HepG2 (cell line): ENCODE data around the gene PRKG1. TPM values are rescaled to one million over a fixed set of nuclear protein-coding genes. Genes with fewer than 3 reads are reported as not detected.

Experiments used
- ATAC-seq: fragments of 200-7000 bp; cut with Tn5 transposase; 3 replicates; pipeline ENCODE4 v1.9.1; 2020; ENCODE audit warnings: mild to moderate bottlenecking, moderate library complexity
- BruUV-seq: library from RNA; stranded (reverse); fragments of 400-500 nt; replicated peaks from 2 replicates; lab custom pipeline; 2021; lab: Mats Ljungman, UMichigan
- CTCF ChIA-PET: fragments of 300-600 bp; formaldehyde crosslinking; extraction: SDS; loops from one replicate; lab custom pipeline; 2021; ENCODE audit warnings: low total read pairs, inconsistent platforms, low intra/inter-chr PET ratio; lab: Yijun Ruan, JAX
- POLR2A ChIA-PET: fragments of 350-600 bp; sonication (Branson Sonifier 250); formaldehyde crosslinking; loops from one replicate; lab custom pipeline; 2020; ENCODE audit warnings: antibody characterized with exemption, inconsistent platforms; lab: Yijun Ruan, JAX
- DNase-seq: peaks from one replicate; pipeline ENCODE4 v3.0.0-alpha.2; 2015; ENCODE audit warnings: low spot score
- FAIRE-seq: peaks from 3 replicates; lab custom pipeline; 2011; peaks lifted over from hg19 to GRCh38; lab: Jason Lieb, UNC
- H2AFZ ChIP-seq: one replicate; pipeline ENCODE4 v1.6.1; 2011; ENCODE audit warnings: low read length, inconsistent platforms
- H3K27ac ChIP-seq: fragments of 300-600 bp; 3 replicates; pipeline ENCODE4 v1.8.0; 2011; ENCODE audit warnings: mixed run types, mild to moderate bottlenecking, mixed read lengths, low read length, inconsistent platforms; ENCODE audit not compliant: insufficient read depth; ENCODE audit errors: extremely low read length
- H3K27me3 ChIP-seq, 2 experiments: fragments of 200-600 bp in 1 of 2; 2 replicates in 1 of 2; 3 replicates in 1 of 2; pipeline versions ENCODE4 v1.6.0 to v1.8.0; 2011; ENCODE audit warnings: low read length in 2 of 2, mild to moderate bottlenecking in 2 of 2, moderate library complexity in 2 of 2, inconsistent platforms in 1 of 2; ENCODE audit not compliant: insufficient read depth in 2 of 2, control insufficient read depth in 1 of 2
- H3K36me3 ChIP-seq, 2 experiments: fragments of 200-600 bp in 1 of 2; replicated peaks in 1 of 2; 2 replicates in 1 of 2; 3 replicates in 1 of 2; pipeline versions ENCODE4 v1.5.1 to v1.8.0; 2011; ENCODE audit warnings: low read length in 2 of 2, inconsistent platforms in 1 of 2; ENCODE audit not compliant: insufficient read depth in 2 of 2, control insufficient read depth in 1 of 2
- H3K4me1 ChIP-seq: 2 replicates; pipeline ENCODE4 v1.5.1; 2012; ENCODE audit warnings: low read length, inconsistent platforms; ENCODE audit not compliant: insufficient read depth
- H3K4me2 ChIP-seq: 2 replicates; pipeline ENCODE4 v1.6.0; 2011; ENCODE audit warnings: low read depth, low read length, inconsistent platforms
- H3K4me3 ChIP-seq, 3 experiments: fragments of 200-600 bp in 1 of 3; sonication (generic), shearing (Covaris generic) in 1 of 3; replicated peaks in 1 of 3; 2 replicates each; pipeline ENCODE4 v1.5.1; 2011 to 2016; ENCODE audit warnings: low read length in 3 of 3, inconsistent platforms in 2 of 3, low read depth in 2 of 3, mild to moderate bottlenecking in 2 of 3, control low read depth in 1 of 3, mixed read lengths in 1 of 3; ENCODE audit not compliant: insufficient read depth in 1 of 3
- H3K79me2 ChIP-seq: one replicate; pipeline ENCODE4 v1.6.1; 2011; ENCODE audit warnings: low read length, inconsistent platforms; ENCODE audit not compliant: insufficient read depth
- H3K9ac ChIP-seq: 2 replicates; pipeline ENCODE4 v1.6.0; 2011; ENCODE audit warnings: mild to moderate bottlenecking, low read depth, low read length, inconsistent platforms; ENCODE audit not compliant: insufficient read depth
- H3K9me3 ChIP-seq: 2 replicates; pipeline ENCODE4 v1.5.1; 2012; ENCODE audit warnings: mild to moderate bottlenecking, low read length
- H4K20me1 ChIP-seq: 2 replicates; pipeline ENCODE4 v1.6.0; 2011; ENCODE audit warnings: inconsistent platforms, mild to moderate bottlenecking, low read length, moderate library complexity; ENCODE audit not compliant: insufficient read depth
- EZH2 ChIP-seq: conservative IDR thresholded peaks from 2 replicates; pipeline ENCODE4 v1.6.1; 2012; ENCODE audit warnings: mild to moderate bottlenecking, low read depth, low read length, moderate library complexity
- MED1 ChIP-seq: sonication (generic); formaldehyde crosslinking; IDR thresholded peaks from 2 replicates; pipeline ENCODE4 v1.4.0; 2020; ENCODE audit warnings: missing genetic modification reagents
- RARG ChIP-seq: sonication (generic); formaldehyde crosslinking; IDR thresholded peaks from 2 replicates; pipeline ENCODE4 v1.4.0; 2020; ENCODE audit warnings: low read depth, mild to moderate bottlenecking, missing genetic modification reagents
- REL ChIP-seq: sonication (generic); formaldehyde crosslinking; conservative IDR thresholded peaks from 2 replicates; pipeline ENCODE4 v1.8.0; 2022; ENCODE audit warnings: mild to moderate bottlenecking, missing genetic modification reagents, moderate library complexity
- SCMH1 ChIP-seq: sonication (generic); formaldehyde crosslinking; IDR thresholded peaks from 2 replicates; pipeline ENCODE4 v1.9.0; 2021; ENCODE audit warnings: missing genetic modification reagents, mild to moderate bottlenecking, borderline replicate concordance
- SSRP1 ChIP-seq: IDR thresholded peaks from 2 replicates; pipeline ENCODE4 v1.6.1; 2016; ENCODE audit warnings: control low read depth
- ZNF569 ChIP-seq: sonication (generic); formaldehyde crosslinking; IDR thresholded peaks from 2 replicates; pipeline ENCODE4 v1.5.0; 2020; ENCODE audit warnings: mild to moderate bottlenecking, missing genetic modification reagents, moderate library complexity, borderline replicate concordance
- ZNF703 ChIP-seq: sonication (generic); formaldehyde crosslinking; IDR thresholded peaks from 2 replicates; pipeline ENCODE4 v1.5.1; 2020; ENCODE audit warnings: missing genetic modification reagents, mild to moderate bottlenecking, moderate library complexity, borderline replicate concordance
- WGBS: methylation state at CpG from one replicate; pipeline ENCODE4 v1.1.6; 2017; ENCODE audit warnings: low lambda C conversion rate; 5-methylcytosine and 5-hydroxymethylcytosine counted together
- in situ Hi-C: cut with HindIII; loops from 2 replicates; pipeline ENCODE4 v1.10.0; 2017; ENCODE audit warnings: low pct_unique_long_range_greater_than_20kb; ENCODE audit not compliant: extremely low pct_ligation_motif_present
- intact Hi-C: fragments of 100-400 bp; cut with micrococcal nuclease; formaldehyde crosslinking; loops from one replicate; pipeline ENCODE4 v1.10.0; 2022; ENCODE audit not compliant: unreplicated experiment
- polyA plus RNA-seq, 8 experiments: library from polyadenylated mRNA; depleted of rRNA in 3 of 8; stranded (reverse) in 7 of 8; unstranded in 1 of 8; fragments of >200 nt; fragmentation: Illumina TruSeq in 4 of 8; extraction: Trizol in 4 of 8; gene quantifications; 2 replicates each; pipeline versions ENCODE4 v1.2.1 to v1.2.3, GENCODE V29; 2011 to 2016; ENCODE audit warnings: low read depth in 4 of 8, missing spikeins in 1 of 8, mixed read lengths in 1 of 8; ENCODE audit not compliant: insufficient read depth in 1 of 8
- total RNA-seq, 5 experiments: library from RNA; depleted of rRNA; stranded (reverse); fragments of >200 nt; fragmentation: Illumina TruSeq; extraction: Trizol; gene quantifications; 2 replicates each; pipeline ENCODE4 v1.2.3, GENCODE V29; 2016; ENCODE audit warnings: low read depth in 1 of 5
- TF ChIP-seq, protein P1 (sequence below): sonication (generic); formaldehyde crosslinking; IDR thresholded peaks from 2 replicates; pipeline ENCODE4 v1.4.0; 2020; ENCODE audit warnings: missing genetic modification reagents
- TF ChIP-seq, protein P2 (sequence below): sonication (generic); formaldehyde crosslinking; IDR thresholded peaks from 2 replicates; pipeline ENCODE4 v1.4.0; 2020; ENCODE audit warnings: mild to moderate bottlenecking, missing genetic modification reagents, borderline replicate concordance
- TF ChIP-seq, protein P3 (sequence below): IDR thresholded peaks from 2 replicates; pipeline ENCODE4 v1.6.1; 2012; ENCODE audit warnings: low read length, improper control_type of control experiment
- TF ChIP-seq, protein P4 (sequence below): sonication (generic); formaldehyde crosslinking; conservative IDR thresholded peaks from 2 replicates; pipeline ENCODE4 v1.4.0; 2020; ENCODE audit warnings: missing genetic modification reagents
- TF ChIP-seq, protein P5 (sequence below): sonication (generic); formaldehyde crosslinking; IDR thresholded peaks from 2 replicates; pipeline ENCODE4 v1.8.0; 2022; ENCODE audit warnings: low read depth, missing genetic modification reagents

The PRKG1 gene
- total and polyA plus RNA-seq, 2 of the 13 experiments (the other 11 are each of a cell fraction or from before 2014, with no cell fraction given), result 0.01 TPM; not detected in 1

DNA sequence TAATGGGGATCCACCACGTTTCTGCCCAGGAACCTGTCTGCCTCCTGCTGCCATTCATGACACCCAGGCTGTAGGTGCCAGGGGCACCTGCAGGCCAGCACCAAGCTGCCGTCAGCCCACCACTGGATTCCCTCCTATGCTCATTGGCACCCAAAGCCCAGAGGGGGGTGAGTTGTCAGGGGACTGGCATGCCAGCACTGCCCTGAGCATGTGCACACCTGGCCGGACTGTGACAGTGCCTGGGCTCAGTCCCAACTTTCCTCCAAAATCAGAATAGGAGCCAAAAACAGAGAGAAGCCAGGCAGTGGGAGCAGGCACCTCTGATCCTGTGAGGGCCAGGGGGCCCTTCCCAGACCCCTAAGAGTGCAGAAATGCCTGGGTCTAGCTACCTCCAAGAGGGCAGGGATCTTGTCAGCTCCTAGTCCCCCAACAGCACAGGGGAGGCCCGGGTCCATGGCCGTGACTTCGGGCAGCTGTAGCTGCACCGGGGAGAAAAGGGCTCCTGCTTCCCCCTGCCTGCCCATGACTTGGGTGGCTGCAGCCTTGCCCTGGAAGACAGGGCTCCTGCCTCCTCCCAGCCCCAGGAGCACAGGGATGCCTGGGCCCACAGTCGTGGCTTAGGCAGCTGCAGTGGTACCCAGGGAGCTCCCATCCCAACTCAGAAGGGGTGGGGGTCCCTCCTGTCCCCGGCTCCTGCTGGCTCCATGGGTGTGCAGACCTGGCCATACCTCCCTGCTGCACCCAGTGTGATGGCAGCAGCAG, 990.0 kb downstream of the PRKG1 start:
- in situ Hi-C loops (no loop called here), intact Hi-C loops (no loop called here)
- Histone ChIP-seq H3K4me2 (no peak overlapping the region), H3K27ac (no peak overlapping the region), H3K79me2 (no peaks in the 10 kb centered on the region), H3K9ac (no peak overlapping the region), H2AFZ (no peak overlapping the region), H3K4me3 (no peak overlapping the region), H3K36me3 (no peaks in the 10 kb centered on the region), H4K20me1 (no peaks in the 10 kb centered on the region), H3K9me3 (no peaks in the 10 kb centered on the region), H3K27me3 (peaks cover 0 to 3% of the 10 kb centered on the region in 2 experiments; a peak in 1 of 5 replicates), H3K4me1 (no peaks in the 10 kb centered on the region)
- FAIRE-seq (no peak), DNase-seq (no peak), ATAC-seq (no peak; the same call in 2 of the 3 replicates)
- CTCF ChIA-PET, result no interaction called here
- WGBS, result 25% methylated on average over 2 of the region's 9 CpGs
- POLR2A ChIA-PET, result no interaction called here
- no TSS peak for BruUV-seq
- TF ChIP-seq SSRP1 (CRISPR knock-in tag) (no peak), SCMH1 (CRISPR knock-in tag) (no peak), ZNF569 (CRISPR knock-in tag) (no peak), EZH2 (no peak), MED1 (CRISPR knock-in tag) (no peak), ZNF703 (CRISPR knock-in tag) (no peak), RARG (CRISPR knock-in tag) (no peak), REL (CRISPR knock-in tag) (no peak)
- TF ChIP-seq, protein P1, sequence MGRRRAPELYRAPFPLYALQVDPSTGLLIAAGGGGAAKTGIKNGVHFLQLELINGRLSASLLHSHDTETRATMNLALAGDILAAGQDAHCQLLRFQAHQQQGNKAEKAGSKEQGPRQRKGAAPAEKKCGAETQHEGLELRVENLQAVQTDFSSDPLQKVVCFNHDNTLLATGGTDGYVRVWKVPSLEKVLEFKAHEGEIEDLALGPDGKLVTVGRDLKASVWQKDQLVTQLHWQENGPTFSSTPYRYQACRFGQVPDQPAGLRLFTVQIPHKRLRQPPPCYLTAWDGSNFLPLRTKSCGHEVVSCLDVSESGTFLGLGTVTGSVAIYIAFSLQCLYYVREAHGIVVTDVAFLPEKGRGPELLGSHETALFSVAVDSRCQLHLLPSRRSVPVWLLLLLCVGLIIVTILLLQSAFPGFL (CRISPR knock-in tag), result no peak
- TF ChIP-seq, protein P2, sequence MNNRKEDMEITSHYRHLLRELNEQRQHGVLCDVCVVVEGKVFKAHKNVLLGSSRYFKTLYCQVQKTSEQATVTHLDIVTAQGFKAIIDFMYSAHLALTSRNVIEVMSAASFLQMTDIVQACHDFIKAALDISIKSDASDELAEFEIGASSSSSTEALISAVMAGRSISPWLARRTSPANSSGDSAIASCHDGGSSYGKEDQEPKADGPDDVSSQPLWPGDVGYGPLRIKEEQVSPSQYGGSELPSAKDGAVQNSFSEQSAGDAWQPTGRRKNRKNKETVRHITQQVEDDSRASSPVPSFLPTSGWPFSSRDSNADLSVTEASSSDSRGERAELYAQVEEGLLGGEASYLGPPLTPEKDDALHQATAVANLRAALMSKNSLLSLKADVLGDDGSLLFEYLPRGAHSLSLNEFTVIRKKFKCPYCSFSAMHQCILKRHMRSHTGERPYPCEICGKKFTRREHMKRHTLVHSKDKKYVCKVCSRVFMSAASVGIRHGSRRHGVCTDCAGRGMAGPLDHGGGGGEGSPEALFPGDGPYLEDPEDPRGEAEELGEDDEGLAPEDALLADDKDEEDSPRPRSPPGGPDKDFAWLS (CRISPR knock-in tag), result no peak
- TF ChIP-seq, protein P3, sequence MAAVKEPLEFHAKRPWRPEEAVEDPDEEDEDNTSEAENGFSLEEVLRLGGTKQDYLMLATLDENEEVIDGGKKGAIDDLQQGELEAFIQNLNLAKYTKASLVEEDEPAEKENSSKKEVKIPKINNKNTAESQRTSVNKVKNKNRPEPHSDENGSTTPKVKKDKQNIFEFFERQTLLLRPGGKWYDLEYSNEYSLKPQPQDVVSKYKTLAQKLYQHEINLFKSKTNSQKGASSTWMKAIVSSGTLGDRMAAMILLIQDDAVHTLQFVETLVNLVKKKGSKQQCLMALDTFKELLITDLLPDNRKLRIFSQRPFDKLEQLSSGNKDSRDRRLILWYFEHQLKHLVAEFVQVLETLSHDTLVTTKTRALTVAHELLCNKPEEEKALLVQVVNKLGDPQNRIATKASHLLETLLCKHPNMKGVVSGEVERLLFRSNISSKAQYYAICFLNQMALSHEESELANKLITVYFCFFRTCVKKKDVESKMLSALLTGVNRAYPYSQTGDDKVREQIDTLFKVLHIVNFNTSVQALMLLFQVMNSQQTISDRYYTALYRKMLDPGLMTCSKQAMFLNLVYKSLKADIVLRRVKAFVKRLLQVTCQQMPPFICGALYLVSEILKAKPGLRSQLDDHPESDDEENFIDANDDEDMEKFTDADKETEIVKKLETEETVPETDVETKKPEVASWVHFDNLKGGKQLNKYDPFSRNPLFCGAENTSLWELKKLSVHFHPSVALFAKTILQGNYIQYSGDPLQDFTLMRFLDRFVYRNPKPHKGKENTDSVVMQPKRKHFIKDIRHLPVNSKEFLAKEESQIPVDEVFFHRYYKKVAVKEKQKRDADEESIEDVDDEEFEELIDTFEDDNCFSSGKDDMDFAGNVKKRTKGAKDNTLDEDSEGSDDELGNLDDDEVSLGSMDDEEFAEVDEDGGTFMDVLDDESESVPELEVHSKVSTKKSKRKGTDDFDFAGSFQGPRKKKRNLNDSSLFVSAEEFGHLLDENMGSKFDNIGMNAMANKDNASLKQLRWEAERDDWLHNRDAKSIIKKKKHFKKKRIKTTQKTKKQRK, result no peak
- TF ChIP-seq, protein P4, sequence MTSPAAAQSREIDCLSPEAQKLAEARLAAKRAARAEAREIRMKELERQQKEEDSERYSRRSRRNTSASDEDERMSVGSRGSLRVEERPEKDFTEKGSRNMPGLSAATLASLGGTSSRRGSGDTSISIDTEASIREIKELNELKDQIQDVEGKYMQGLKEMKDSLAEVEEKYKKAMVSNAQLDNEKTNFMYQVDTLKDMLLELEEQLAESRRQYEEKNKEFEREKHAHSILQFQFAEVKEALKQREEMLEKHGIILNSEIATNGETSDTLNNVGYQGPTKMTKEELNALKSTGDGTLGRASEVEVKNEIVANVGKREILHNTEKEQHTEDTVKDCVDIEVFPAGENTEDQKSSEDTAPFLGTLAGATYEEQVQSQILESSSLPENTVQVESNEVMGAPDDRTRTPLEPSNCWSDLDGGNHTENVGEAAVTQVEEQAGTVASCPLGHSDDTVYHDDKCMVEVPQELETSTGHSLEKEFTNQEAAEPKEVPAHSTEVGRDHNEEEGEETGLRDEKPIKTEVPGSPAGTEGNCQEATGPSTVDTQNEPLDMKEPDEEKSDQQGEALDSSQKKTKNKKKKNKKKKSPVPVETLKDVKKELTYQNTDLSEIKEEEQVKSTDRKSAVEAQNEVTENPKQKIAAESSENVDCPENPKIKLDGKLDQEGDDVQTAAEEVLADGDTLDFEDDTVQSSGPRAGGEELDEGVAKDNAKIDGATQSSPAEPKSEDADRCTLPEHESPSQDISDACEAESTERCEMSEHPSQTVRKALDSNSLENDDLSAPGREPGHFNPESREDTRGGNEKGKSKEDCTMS, result no peak
- TF ChIP-seq, protein P5, sequence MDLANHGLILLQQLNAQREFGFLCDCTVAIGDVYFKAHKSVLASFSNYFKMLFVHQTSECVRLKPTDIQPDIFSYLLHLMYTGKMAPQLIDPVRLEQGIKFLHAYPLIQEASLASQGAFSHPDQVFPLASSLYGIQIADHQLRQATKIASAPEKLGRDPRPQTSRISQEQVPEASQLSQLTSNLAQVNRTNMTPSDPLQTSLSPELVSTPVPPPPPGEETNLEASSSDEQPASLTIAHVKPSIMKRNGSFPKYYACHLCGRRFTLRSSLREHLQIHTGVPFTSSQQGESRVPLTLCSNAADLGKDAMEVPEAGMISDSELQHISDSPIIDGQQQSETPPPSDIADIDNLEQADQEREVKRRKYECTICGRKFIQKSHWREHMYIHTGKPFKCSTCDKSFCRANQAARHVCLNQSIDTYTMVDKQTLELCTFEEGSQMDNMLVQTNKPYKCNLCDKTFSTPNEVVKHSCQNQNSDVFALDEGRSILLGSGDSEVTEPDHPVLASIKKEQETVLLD (CRISPR knock-in tag), result no peak
